ENCODE results near the gene POFUT2.
A peak's percentile ranks its signal among the peaks of the same experiment; 100 is the strongest.

Gene POFUT2

GRCh38 chr21:45281411-45282282 lies 6.0 kb downstream of the POFUT2 start:
- no peak for DNase-seq

DNA sequence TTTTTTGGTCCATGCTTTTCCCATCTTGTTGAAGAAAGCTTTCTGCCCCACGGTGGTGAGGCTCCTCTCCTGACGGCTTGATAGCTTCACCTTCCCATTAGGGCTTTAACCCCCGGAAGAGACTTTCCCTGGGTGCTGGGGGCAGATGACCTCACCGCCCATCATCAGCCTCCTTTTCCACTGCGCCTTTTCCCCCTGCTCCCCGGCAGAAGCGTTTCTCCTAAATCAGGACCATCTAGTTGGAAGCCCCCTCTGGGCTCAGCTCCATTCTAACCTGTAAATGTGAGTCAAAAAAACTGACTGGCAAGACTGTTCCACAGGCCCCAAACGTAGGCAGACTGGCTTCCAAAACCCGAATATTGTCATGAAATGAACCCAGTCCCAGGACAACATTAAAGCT lies 6.7 kb downstream of the POFUT2 start:
- no peak for DNase-seq

GRCh38 chr21:45280178-45280821 lies 7.4 kb downstream of the POFUT2 start:
- DNase-seq, result no peak

DNA sequence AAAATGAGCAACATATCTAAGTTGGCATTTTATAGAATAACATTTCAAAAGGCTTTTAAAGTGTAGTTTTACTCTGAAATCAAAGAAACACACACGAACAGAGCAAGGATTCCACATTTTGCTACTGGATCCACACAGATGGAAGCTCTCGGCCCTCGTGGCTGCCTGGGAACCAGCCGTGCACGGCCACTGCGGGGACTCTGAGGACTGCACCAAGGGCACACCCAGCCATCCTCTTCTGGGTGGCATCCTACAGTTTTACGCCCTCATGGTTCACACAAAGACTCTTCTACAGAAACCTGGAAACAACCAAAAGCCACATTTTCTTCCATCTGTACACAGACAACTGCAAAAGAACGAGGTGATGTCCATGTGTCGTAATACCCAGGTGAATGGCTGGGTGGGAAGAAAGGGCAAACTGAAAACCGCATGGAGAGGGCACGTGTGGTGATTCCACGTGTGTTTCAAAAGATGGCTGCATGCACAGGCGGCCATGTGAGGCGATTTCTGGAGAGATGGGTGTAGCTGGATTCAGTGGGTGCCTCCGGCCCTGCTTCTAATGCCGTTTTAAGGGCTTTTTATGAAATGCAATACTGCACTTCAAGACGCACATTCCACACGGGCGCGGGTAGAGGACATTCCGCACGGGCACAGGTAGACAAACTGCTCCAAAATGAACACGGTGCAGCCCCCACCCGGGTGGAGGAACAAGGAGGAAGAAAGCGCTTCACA lies 8.1 kb downstream of the POFUT2 start:
- no peak for DNase-seq

DNA sequence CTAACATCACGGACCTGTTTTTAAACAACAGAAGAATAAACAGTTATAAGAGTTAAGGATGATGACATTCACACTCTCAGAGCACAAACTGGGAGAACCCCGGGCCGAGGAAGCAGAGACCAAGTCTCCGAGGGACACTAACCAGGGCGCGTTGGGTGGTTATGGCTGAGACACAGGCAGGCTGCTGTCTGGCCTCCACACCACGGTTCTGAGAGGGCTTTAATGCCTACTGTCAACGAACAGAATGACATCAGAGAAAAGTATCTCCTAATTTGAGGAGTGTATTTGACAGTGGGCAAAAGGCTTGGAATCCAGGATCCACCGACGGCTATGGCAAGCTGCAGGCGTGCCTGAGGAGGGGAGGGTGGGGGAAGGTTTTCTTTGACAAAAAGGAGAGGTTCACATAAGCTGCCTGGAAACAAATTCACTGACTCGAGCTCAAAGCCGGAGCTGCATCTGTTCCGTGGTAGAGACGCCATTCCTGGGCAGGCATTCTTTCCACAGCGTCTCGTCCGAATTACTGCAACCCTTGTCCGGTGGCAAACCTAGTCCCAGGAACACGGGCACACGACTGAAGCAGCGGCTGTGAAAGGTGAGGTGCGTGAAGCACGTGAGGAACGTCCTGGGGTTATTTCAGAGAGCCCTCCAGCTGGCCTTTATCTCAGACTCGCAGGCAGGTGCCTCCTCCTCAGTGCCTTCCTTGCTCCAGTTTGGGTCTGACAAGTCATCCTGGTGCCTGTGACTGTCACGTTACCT lies 9.4 kb downstream of the POFUT2 start:
- no peak for DNase-seq

DNA sequence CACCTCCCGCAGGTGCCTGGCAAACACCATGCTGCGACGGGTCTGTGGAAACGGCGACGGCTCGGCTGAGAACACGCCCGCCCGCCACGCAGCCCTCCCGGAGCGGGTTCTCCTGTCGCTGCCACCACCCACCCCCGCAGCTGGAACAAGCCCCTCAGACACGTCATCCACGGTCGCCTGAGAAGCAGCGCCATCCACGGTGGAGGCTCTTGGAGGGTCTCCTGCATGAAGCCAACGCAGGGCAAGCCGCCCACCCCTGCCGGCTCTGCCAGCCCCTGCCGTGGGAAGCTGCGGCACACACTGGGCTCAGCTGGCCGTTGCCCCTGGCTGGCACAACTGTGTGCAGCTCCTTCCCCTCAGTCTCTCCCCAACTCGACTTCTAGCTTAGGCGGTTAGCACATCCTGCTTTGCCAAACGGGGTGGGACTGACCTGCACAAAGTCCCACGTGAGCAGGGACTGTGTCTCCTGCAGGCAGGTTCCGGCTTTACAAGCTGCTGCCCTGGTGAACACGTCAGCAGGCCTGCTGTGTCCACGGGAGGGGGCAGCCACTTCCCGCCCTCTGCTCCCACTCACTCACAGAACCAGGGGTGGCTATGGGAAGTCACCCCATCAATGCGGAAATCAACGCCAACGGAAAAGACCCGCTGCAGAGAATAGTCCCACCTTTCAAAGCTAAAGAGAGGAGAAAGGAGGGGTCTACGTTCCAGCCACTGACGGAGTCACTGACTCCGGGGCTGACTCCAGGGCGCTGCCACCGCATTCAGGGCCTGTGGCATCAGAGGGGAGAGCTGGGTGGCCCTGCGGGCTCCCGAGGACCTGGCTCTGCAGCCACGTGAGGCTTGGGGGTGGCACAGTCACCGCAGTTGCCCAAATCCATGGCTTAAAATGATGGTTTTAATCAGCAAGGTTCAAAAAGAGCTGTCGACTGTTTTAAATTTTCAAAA lies 10.3 kb downstream of the POFUT2 start:
- DNase-seq, result no peak

- no peak for DNase-seq
Observed at GRCh38 chr21:45276596-45276995, 11.1 kb downstream of the POFUT2 start.

DNA sequence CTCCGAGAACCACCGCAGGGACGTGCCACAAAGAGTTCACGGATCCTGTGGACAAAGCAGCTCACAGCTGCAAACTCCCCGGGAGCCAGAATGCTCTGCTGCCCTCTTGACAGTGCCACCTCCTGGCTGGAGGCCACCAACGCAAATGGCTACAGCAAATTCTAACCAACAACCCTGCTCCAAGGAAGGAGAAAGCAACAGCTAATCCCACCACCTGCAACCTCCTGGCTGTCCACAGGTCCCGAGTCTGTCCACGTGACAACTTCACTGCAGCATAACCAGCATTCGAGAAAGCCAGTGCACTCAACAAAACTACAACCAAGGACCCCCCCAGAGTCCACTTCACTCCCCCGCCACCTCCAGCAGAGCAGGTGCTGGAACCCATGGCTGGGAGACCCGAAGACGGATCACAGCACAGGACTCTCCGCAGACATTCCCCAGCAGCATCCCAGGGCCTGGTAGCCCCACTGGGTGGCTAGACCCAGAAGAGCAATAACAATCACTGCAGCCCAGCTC lies 17.3 kb downstream of the POFUT2 start:
- no peak for DNase-seq

GRCh38 chr21:45269861-45270260 lies 17.8 kb downstream of the POFUT2 start:
- no peak for DNase-seq

DNA sequence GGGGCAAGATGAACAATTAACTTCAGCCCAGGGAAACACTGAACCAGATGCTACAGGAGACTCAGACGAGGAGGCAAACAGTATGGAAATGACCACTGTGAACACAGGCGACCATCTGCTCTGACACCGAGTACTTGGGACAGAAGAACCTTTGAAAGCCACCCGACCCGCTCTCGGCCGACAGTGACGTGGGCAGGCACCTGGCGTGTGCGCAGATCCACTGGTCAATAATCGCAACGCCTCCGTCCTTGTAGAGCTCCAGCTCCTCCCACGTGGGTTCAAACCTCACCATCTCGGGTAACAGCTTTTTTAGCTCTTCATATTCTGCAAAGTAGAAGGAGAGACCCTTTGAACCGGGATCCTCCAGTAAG lies 20.3 kb downstream of the POFUT2 start:
- DNase-seq, result peak in 1 of 2 donors; percentile 8

GRCh38 chr21:45266518-45267389 lies 20.9 kb downstream of the POFUT2 start:
- peak; percentile 37 to 45 for DNase-seq

DNA sequence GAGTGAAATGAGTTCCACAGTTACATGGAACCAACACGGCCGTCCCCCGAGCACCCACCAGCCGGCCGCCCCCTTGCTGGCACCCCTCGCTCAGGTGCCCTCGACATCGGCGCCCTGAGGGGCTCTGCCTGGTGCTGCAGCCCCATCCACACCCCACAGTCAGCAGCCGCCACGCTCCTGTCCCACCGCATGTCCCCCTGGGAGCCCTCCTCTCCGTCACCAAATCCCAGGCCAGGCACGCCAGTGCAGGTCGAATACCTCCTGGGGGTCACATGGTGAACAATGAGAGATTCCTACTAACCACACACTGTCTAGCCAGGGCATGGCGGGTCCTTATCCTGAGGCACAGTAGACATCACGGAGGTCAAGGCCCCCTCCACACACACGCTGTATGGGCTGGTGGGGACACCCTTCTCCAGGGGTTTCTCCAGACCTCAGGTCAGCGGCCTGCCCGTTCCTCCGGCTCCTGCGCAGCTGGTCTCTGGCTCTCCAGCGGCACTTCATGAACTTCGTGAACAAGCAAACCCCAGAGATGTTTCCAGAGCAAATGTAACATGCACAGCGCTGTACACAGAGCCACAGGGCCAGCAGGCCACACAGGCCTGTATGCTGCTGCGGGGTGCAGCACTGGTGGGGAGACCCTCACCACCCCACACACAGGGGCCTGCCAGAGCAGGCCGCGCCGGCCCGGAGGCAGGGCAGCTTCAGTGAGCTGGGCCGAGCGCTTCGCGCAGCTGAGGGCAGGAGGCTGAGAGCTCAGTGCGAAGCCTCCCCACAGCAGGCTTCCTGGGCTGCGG lies 21.8 kb downstream of the POFUT2 start:
- peak in 1 of 2 donors; percentile 13 for DNase-seq

- DNase-seq, result peak in 1 of 2 donors; percentile 15
Observed at GRCh38 chr21:45264912-45265515, 22.7 kb downstream of the POFUT2 start.

GRCh38 chr21:45264146-45264911 lies 23.4 kb downstream of the POFUT2 start:
- DNase-seq, result peak in 1 of 2 donors; percentile 9

- DNase-seq, result peak in 1 of 2 donors; percentile 8
Observed at GRCh38 chr21:45263534-45263933, 24.2 kb downstream of the POFUT2 start.

GRCh38 chr21:45262616-45263015 lies 25.1 kb downstream of the POFUT2 start:
- DNase-seq, result peak in 1 of 2 donors; percentile 15

DNA sequence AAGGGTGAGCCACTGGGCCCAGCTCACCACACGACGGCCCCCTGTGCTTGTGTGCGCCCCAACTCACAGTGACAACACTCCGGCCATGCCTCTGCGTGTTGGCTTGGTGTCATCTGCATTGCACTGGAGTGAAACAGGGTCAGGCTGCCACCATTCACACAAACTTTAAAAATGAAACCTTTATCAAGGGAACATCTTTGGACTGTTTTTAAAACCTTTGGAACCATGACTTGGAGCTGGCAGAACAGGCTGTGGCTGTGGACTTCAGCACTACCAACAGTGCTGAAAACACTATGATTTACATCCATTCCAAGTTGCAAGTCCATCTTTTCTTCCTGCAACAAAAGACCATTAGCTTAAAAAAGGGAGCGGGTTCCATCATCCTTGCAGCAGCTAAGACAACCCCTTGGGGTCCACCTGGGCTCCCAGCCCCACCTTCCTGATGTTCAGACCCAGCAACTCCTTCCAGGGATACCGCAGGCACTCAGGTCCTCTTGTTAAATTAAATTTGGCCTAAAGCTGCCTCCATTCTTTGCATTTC lies 25.6 kb downstream of the POFUT2 start:
- peak in 1 of 2 donors; percentile 8 for DNase-seq

- peak in 1 of 2 donors; percentile 13 for DNase-seq
Observed at GRCh38 chr21:45261093-45261492, 26.6 kb downstream of the POFUT2 start.

All from stimulated activated CD4-positive, alpha-beta T cell treated with anti-CD3 and anti-CD28 coated beads, Interleukin-2, amount 100 ng/mL, for 24 hours (primary cell).